Fibroblast of lung (primary cell): Measurements from ENCODE around the gene HAND2. TPM values are rescaled to one million over a fixed set of nuclear protein-coding genes. Genes with fewer than 3 reads are reported as not detected.

Source experiments
- DNase-seq, 2 donors: peaks; one replicate each; pipeline versions ENCODE4 v3.0.0 to v3.0.0-alpha.2; 2010; ENCODE audit warnings: low read depth in 2 of 2
- H2AFZ ChIP-seq: 2 replicates; pipeline ENCODE4 v1.5.1; 2012; ENCODE audit warnings: low read length, control low read depth, inconsistent platforms
- H3K27ac ChIP-seq: 2 replicates; pipeline ENCODE4 v1.5.1; 2011; ENCODE audit warnings: low read length, control low read depth; ENCODE audit not compliant: insufficient read depth
- H3K27me3 ChIP-seq: 2 replicates; pipeline ENCODE4 v1.5.1; 2011; ENCODE audit warnings: mild to moderate bottlenecking, low read length; ENCODE audit not compliant: control insufficient read depth, insufficient read depth
- H3K36me3 ChIP-seq: 2 replicates; pipeline ENCODE4 v1.5.1; 2011; ENCODE audit warnings: low read length; ENCODE audit not compliant: control insufficient read depth, insufficient read depth
- H3K4me1 ChIP-seq: 2 replicates; pipeline ENCODE4 v1.5.1; 2011; ENCODE audit warnings: low read length; ENCODE audit not compliant: control insufficient read depth, insufficient read depth; ENCODE audit errors: extremely low read depth
- H3K4me2 ChIP-seq: 2 replicates; pipeline ENCODE4 v1.5.1; 2011; ENCODE audit warnings: low read length, control low read depth; ENCODE audit not compliant: insufficient read depth; ENCODE audit errors: extremely low read depth
- H3K4me3 ChIP-seq, 4 experiments: fragments of 200-600 bp in 1 of 4; sonication (generic) in 1 of 4; replicated peaks in 1 of 4; 2 replicates each; pipeline ENCODE4 v1.5.1; 2011 to 2016; ENCODE audit warnings: low read length in 4 of 4, low read depth in 3 of 4, mild to moderate bottlenecking in 3 of 4, control low read depth in 2 of 4, inconsistent platforms in 1 of 4, mixed read lengths in 1 of 4; ENCODE audit not compliant: insufficient read depth in 1 of 4; ENCODE audit errors: control extremely low read depth in 1 of 4
- H3K79me2 ChIP-seq: 2 replicates; pipeline ENCODE4 v1.5.1; 2012; ENCODE audit warnings: mild to moderate bottlenecking, low read length, inconsistent platforms; ENCODE audit not compliant: control insufficient read depth, insufficient read depth
- H3K9ac ChIP-seq: 2 replicates; pipeline ENCODE4 v1.5.1; 2011; ENCODE audit warnings: mild to moderate bottlenecking, low read length, control low read depth; ENCODE audit not compliant: insufficient read depth
- H3K9me3 ChIP-seq: 2 replicates; pipeline ENCODE4 v1.5.1; 2012; ENCODE audit warnings: low read depth, low read length; ENCODE audit not compliant: control insufficient read depth, insufficient read depth
- H4K20me1 ChIP-seq: 2 replicates; pipeline ENCODE4 v1.5.1; 2011; ENCODE audit warnings: low read length; ENCODE audit not compliant: control insufficient read depth, insufficient read depth; ENCODE audit errors: extremely low read depth
- CTCF ChIP-seq, 2 donors: IDR thresholded peaks in 1 of 2; conservative IDR thresholded peaks in 1 of 2; 1 replicate in 1 of 2; 2 replicates in 1 of 2; pipeline ENCODE4 v1.5.1; 2011 to 2012; ENCODE audit warnings: low read length in 2 of 2, control low read depth in 1 of 2, inconsistent platforms in 1 of 2, low read depth in 1 of 2, mild to moderate bottlenecking in 1 of 2
- EZH2 ChIP-seq: IDR thresholded peaks from 2 replicates; pipeline ENCODE4 v1.5.1; 2012; ENCODE audit warnings: low read length, control low read depth, mild to moderate bottlenecking; ENCODE audit errors: missing control alignments
- polyA plus RNA-seq, 2 donors: library from polyadenylated mRNA; depleted of rRNA in 1 of 2; stranded (reverse) in 1 of 2; unstranded in 1 of 2; fragments of >200 nt; gene quantifications; 2 replicates each; pipeline ENCODE4 v1.2.1, GENCODE V29; 2011 to 2012; ENCODE audit warnings: missing spikeins in 1 of 2
- total RNA-seq: library from RNA; depleted of rRNA; stranded (reverse); fragments of >200 nt; gene quantifications from 2 replicates; pipeline ENCODE4 v1.2.1, GENCODE V29; 2014

HAND2 gene
- total and polyA plus RNA-seq, 2 donors (not counting 1 experiment from before 2014, with no cell fraction given), result under 0.01 to 0.51 TPM

DNA sequence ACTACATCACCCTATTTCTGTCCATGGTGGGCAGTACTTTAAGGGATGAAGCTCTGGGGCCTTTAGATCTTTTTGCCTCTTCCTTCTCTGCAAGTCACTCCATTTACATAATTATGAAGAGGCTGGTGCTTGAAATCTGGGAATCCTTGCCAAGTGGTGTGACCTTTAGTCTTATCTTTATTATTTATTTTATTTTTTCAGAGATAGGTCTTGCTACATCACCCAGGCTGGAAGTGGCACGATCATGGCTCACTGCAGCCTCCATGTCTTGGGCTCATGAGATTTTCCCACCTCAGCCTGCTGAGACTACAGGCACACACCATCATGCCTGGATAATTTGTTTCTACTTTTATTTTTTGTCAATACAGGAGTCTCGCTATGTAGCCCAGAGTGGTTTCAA, 34.4 kb upstream of the HAND2 start:
- H3K27ac ChIP-seq, result no peak overlapping the region
- no peak overlapping the region for H3K4me2 ChIP-seq
- H4K20me1 ChIP-seq, result no peaks in the 10 kb centered on the region
- no peaks in the 10 kb centered on the region for H3K79me2 ChIP-seq
- H3K9me3 ChIP-seq, result no peaks in the 10 kb centered on the region
- TF ChIP-seq CTCF (conservative IDR thresholded peaks at IDR 0.05 in 1 of 2, IDR thresholded peaks at IDR 0.05 in 1 of 2; ENCODE audit: low read depth in 1 of 2, low read length in 2 of 2) (no peak), EZH2 (no peak)
- H3K9ac ChIP-seq, result no peak overlapping the region
- no peak for DNase-seq
- no peaks in the 10 kb centered on the region for H3K36me3 ChIP-seq
- H3K4me1 ChIP-seq, result no peaks in the 10 kb centered on the region
- no peak overlapping the region for H2AFZ ChIP-seq
- H3K4me3 ChIP-seq, result no peak overlapping the region
- no peaks in the 10 kb centered on the region for H3K27me3 ChIP-seq

DNA sequence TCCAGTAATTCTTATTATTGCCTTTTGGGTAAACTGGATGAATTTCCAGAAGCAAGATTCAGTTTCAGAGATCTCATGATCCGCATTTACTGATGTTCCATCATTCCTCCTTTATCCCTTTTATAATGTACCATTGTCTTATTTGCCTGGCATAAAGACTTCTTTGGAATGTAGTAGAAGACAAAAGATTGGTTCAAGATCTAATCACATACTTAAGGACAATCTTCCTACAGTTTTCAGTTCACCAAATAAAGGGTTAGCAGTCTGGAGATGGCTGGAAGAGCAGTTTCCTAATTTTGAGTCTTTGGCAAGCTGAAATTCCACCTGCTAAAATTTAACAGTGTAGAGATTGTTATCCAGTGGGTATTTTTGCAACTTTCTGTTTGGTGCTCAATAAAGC, 30.9 kb upstream of the HAND2 start:
- no peak overlapping the region for H3K9ac ChIP-seq
- no peak overlapping the region for H2AFZ ChIP-seq
- H3K4me1 ChIP-seq, result no peaks in the 10 kb centered on the region
- no peaks in the 10 kb centered on the region for H3K36me3 ChIP-seq
- H4K20me1 ChIP-seq, result no peaks in the 10 kb centered on the region
- H3K27ac ChIP-seq, result no peak overlapping the region
- no peaks in the 10 kb centered on the region for H3K9me3 ChIP-seq
- DNase-seq, result no peak
- no peaks in the 10 kb centered on the region for H3K27me3 ChIP-seq
- H3K4me3 ChIP-seq, result no peak overlapping the region
- TF ChIP-seq EZH2 (no peak), CTCF (conservative IDR thresholded peaks at IDR 0.05 in 1 of 2, IDR thresholded peaks at IDR 0.05 in 1 of 2; ENCODE audit: low read depth in 1 of 2, low read length in 2 of 2) (no peak)
- no peak overlapping the region for H3K4me2 ChIP-seq
- no peaks in the 10 kb centered on the region for H3K79me2 ChIP-seq

DNA sequence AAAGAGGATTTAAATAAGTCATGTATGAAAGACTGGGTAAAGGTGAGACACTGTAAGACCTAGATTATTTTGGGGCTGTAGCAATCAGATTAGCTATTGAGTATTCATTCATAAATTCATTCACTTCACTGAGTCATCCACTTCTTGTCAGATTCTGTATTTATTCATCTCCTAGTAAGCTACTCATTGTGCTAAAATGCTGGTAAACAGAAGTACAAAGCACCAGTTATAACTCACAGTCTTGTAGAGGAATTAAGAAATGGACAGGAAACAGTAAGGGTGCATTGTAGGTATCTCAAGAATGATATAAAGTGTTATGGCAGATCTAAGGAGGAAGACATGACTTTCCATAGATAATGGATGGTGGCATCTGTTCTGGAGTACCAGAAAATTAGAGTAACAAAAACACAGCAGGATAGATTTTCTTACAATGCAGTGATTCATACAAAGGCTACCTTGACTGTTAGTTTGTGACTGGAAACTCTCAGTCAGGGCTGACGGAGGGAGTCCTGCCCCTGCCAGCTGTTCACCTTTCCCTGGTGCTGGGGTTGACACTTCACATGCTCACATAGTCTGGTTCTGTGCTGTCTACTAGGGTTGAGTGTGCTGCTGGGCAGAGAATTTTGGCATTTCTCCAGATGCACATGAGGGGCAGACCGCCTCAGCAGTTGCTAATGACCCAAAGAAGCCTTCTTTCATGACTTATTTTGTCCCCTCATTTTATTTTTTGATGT, 26.5 kb upstream of the HAND2 start:
- no peaks in the 10 kb centered on the region for H3K4me1 ChIP-seq
- no peak overlapping the region for H3K4me3 ChIP-seq
- no peak for DNase-seq
- no peaks in the 10 kb centered on the region for H3K27me3 ChIP-seq
- TF ChIP-seq EZH2, result no peak
- TF ChIP-seq CTCF (conservative IDR thresholded peaks at IDR 0.05 in 1 of 2, IDR thresholded peaks at IDR 0.05 in 1 of 2; ENCODE audit: low read depth in 1 of 2, low read length in 2 of 2), result no peak
- no peak overlapping the region for H3K4me2 ChIP-seq
- H4K20me1 ChIP-seq, result no peaks in the 10 kb centered on the region
- no peak overlapping the region for H2AFZ ChIP-seq
- no peaks in the 10 kb centered on the region for H3K9me3 ChIP-seq
- no peak overlapping the region for H3K27ac ChIP-seq
- H3K9ac ChIP-seq, result no peak overlapping the region
- H3K79me2 ChIP-seq, result no peaks in the 10 kb centered on the region
- H3K36me3 ChIP-seq, result no peaks in the 10 kb centered on the region
